Activated CD4-positive, alpha-beta T cell treated with anti-CD3 and anti-CD28 coated beads, Interleukin-2, amount 50 U/mL, for 48 hours (primary cell): ENCODE measurements around the gene PTMS.

Experiments
- DNase-seq, 2 experiments: peaks; one replicate each; pipeline ENCODE4 v3.0.0-alpha.2; 2020

PTMS gene

GRCh38 chr12:6752921-6753771 is 13.0 kb upstream of the PTMS start, which contains the start of gene MLF2:
Gene MLF2, minus strand, starts transcription at chr12:6753141. Its CDS starts 807 bp downstream, at chr12:6752334.
- peak; percentile 99 for DNase-seq

DNA sequence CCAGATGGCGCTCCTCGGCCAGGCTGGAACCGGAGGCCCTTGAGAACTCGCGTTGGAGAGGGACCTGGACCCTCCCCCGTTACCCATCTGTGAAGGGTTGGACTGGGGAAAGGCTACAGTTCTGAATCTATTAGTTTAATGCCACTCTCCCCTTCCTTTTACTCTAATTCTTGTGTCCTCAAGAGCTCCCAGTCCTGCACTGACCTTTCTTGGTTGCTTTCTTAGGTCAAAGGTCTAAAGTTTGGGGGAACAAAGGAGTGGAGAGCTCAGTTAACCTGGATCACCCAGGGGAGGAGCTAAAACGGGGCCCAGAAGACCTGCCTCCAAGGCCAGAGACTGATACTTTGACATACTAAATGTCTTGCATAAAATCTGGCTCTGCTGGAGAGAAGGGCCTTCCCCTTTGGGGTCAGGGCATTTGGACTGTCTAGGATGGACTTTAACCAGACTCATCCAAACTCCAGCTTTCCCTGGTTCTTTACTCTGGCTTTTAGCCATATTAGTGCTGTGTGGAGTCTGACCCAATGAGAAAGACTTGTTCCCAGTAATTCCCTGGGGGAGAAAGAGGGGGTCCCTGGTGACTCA is 12.3 kb upstream of the PTMS start:
- DNase-seq: no peak

- DNase-seq: no peak
Measured at GRCh38 chr12:6754411-6754810, 11.8 kb upstream of the PTMS start.

DNA sequence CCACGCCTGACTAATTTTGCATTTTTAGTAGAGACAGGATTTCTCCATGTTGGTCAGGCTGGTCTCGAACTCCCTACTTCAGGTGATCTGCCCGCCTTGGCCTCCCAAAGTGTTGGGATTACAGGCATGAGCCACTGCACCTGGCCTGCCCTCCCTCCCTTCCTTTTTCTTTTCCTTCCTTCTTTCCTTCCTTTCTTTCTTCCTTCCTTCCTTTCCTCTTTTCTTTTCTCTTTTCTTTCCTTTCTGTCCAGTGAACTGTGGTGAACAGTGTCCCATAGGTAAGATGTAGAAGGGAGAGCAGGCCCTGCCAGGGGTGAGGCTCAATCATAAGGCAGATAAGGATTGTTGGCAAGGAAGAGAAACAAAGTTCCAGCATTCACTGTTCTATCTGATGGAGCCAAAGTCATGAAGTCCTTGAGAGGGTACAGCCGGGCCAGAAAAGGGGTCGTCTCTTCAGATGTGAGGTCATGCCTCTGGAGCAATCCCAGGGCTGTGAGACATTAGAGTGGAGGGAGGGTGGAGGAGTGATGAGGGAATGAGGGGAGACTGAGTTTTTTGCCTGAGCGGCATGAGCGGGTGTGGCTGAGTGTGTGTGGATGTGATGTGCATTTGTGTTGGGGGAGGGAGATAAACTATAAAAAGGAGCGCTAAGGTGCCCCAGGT is 9.0 kb upstream of the PTMS start:
- DNase-seq: no peak

DNA sequence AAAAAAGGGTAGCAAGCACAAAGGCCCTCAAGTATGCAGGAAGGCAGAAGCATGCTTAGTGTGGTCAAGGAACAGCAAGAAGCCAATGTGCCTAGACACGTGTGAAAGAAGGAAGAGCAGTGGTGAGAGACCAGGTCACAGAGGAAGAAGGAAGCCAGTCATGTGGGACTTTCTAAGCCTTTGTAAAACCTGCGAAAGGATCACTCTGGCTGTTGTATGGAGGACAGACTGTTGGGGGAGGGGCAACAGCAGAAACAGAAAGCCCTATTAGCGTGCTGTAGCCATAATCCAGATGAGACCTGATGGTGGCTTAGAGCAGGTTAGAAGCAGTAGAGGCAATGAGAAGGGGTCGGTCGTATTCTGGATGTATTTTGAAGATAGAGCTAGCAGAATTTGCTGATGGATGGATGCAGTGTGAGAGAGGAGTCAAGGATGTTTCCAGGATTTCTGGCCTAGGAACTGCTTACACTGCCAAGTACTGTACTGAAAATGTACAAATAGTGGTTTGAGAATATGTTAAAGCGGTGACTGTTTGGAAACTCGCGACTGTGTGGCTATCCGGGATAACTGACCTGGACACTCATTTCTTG is 7.6 kb upstream of the PTMS start:
- no peak for DNase-seq

DNA sequence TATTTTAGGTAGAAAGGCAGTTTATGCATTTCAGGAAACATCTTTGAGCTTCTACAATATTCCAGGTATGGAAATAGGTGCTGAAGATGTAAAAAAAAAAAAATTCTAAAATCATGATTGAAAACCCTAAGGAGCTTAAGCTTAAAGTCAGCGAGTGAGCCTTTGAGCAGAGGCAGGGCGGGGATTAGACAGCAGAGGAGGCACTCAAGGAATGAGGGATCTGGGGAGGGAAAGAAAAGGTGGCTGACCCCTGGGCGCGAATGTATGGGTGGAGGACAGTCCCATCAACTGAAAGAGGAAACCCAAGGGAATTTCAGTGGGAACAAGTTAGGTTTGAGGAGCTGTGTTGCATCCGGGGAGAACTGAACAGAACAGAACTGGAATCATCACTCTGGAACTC is 6.4 kb upstream of the PTMS start:
- DNase-seq: no peak

GRCh38 chr12:6763380-6763779 is 2.8 kb upstream of the PTMS start:
- DNase-seq: no peak

DNA sequence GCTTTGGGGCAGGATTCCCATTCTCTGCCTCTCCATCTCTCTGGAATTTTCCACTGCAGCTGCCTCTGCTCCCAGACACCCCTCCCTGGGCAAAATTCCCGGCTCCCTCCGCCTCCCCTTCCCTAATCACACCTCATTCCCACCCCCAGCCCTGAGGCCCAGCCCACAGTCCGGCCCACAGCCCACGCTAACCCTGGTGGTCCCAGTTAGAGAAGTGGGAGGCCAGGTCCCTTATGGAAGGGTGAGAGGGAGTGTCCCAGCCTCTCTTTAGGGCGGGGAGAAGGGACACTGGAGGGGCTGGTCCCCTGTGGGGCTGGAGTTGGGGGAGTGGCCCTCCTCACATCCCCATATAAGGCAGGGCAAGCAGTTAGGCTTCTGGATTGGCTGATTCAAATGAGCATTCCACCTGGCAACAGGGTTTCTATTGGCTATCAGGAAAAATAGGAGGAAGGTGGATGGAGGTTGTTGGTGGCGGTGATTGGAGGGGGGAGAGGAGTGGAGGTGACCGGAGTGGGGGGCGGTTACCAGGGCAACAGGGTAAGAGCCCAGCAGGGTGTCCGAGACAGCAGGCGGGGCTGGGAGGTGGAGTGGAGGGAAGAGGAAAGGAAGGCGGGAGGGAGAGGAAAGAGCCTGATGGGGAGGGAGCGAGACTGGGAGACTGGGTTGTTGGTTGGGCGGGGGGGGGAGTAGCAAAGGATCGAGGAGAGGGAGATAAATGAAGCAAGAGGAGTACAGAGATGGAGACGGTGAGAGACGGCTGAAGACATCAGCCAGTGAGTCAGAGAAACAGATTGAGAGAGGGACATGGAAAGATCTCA is 1.9 kb upstream of the PTMS start:
- DNase-seq: peak in 1 of 2 experiments; percentile 65

DNA sequence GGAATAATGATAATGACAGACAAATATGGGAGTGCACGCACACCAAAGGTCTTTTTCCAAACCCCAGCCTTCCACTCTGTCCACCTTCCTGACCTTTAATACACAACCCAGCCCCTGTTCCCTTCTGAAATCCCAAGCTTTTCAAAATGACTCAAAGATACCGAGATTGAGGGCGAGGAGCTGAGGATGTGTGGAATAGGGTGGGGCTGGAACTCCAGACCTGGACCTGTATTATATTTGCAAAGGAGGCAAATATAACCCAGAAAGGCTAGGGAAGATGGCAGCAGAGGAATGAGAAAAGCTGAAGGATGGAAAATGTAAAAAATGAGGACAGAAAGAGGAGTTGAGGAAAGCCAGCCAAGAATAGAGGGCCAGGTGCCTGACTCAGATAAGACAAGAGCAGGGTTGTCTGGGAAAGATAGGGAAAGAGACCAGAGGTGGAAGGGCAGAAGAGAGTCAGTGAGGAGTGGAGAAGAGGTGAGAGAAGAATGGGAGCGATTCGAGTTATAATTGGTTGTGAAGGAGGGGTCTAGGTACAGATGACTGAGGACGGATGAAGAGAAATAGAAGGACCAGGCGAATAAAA is 1.0 kb upstream of the PTMS start:
- no peak for DNase-seq

DNA sequence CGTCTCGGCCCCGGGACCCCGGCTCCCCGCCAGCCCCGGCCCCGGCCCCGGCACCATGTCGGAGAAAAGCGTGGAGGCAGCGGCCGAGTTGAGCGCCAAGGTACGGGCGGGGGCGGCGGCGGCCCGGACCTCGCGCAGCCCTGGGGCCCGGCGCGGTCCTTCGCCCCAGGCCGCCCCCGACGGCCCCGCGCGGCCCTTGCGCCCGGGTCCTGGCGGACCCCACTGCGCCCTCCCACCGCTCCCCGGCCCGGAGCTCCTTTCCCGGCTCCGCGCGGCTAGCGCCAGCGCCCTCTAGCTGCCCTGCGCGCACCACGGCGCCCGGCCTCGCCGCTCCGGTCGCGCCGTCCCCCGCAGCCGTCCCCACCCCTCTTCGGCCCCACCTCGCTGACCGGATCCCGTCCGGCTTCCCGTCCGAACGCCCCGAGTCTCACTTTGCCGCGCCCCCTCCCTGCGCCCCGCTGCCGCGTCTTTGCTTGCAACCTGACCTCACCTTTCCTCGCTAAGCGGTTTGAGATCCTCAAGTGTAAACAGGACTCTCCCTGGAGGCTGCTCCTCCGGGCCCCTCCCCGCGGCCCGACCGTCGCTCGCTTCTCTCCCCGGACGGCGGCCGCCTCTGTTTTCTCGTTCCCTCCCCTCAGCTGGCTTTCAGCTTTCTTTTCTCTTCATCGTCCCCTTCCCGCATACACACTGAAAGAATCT is 637 bp downstream of the PTMS start:
- DNase-seq: peak; percentile 62 to 69

- DNase-seq: no peak
Measured at GRCh38 chr12:6767353-6768319, 1.5 kb downstream of the PTMS start.

- no peak for DNase-seq
Measured at GRCh38 chr12:6768437-6768914, 2.3 kb downstream of the PTMS start.

DNA sequence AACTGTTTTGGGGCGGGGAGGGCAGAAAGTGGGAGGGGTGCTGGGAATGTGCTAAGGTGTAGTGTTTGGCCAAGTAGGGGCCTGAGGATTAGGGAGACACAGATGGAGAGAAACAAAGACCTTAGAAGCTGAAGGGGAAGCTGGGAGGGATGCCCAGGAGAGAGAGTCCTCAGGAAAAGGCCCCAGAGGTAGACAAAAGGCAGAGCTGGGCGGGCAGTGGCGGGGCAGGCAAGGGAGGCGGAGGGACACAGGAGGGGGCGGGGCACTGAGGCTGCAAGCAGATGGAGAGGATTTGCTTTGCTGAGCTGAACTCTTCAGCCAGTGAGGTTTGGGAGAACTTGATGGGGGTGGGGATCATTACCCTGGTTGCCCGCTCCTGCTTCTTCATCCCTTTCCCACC is 2.8 kb downstream of the PTMS start:
- DNase-seq: no peak

GRCh38 chr12:6769666-6770065 is 3.5 kb downstream of the PTMS start:
- DNase-seq: no peak

DNA sequence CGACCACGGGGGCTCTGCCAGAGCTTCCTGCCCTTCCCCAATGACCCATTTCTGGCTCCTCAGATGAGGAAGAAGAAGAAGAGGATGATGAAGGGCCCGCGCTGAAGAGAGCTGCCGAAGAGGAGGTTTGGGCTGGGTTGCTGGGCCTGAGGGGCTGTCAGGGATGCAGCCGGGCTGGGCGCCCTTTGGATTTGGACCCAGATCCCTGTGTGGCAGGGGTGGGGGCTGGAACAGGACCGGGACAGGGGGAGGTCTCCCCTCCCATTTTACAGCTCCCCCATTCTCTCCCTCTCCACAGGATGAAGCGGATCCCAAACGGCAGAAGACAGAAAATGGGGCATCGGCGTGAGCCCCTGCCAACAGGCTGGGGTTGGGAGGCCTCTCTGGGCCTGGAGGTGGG is 3.9 kb downstream of the PTMS start:
- no peak for DNase-seq

- no peak for DNase-seq
Measured at GRCh38 chr12:6770600-6770999, 4.4 kb downstream of the PTMS start.

- peak in 1 of 2 experiments; percentile 43 for DNase-seq
Measured at GRCh38 chr12:6771091-6771495, 4.9 kb downstream of the PTMS start.

DNA sequence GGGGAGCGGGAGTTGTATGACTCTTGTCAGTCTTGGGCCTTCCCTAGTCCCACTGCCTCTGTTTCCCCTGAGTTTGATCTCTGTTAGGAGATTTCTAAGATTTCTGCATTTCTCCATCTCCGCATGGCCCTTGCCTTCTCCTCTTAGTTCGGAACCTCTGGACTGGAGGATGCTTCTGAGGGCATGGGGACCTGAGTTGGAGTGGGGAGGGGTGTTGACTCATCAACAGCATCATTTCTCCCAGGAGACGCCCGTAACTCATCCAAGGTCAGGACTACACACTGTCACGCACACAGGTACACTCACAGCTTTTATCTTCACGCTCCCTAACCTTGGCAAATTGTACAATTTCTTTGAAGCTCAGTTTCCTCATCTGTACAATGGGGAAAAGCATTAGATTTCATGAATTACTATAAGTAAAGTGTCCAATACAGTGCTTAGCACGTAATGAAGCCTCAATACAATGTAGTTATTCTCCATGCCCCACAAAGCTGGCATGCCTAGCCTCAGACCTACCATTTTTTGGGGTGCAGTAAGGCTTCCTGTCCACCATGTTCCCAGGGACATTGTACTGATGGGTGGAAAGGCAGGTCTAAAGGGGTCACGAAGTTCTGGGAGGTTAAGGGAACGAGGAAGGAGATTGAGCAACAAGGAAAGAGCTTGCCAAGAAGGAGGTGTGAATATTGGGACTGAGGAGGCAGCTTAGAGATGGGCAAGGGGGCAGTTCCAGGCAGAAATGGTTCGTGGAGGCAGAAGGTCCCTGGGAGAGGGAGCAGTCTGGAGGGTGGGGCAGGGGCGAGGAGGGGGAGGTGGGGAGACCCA is 5.6 kb downstream of the PTMS start:
- no peak for DNase-seq

GRCh38 chr12:6772331-6772695 is 6.2 kb downstream of the PTMS start, which contains the start of gene LAG3:
Gene LAG3, plus strand, starts transcription at chr12:6772520. Its CDS starts 333 bp downstream, at chr12:6772853.
- DNase-seq: peak; percentile 79 to 83
